Heart right ventricle (tissue), 16 donors: ENCODE data around the gene DCAF4. TPM values are rescaled to one million over a fixed set of nuclear protein-coding genes. Genes with fewer than 3 reads are reported as not detected.
A peak's percentile ranks its signal among the peaks of the same experiment; 100 is the strongest.

Experiments
- ATAC-seq, 8 donors: fragments of 200-7000 bp; cut with Tn5 transposase; one replicate each; pipeline ENCODE4 v1.9.1; 2020; ENCODE audit warnings: mild to moderate bottlenecking in 8 of 8, moderate library complexity in 8 of 8, moderate number of reproducible peaks in 1 of 8
- DNase-seq, 2 donors: peaks; one replicate each; pipeline ENCODE4 v3.0.0-alpha.2; 2020
- H3K27ac ChIP-seq, 10 donors: fragments of 200-600 bp; sonication (generic) in 2 of 10; one replicate each; pipeline versions ENCODE4 v1.5.0 to v1.8.0; 2020 to 2022; ENCODE audit warnings: mild to moderate bottlenecking in 3 of 10
- H3K27me3 ChIP-seq, 7 donors: fragments of 200-600 bp; one replicate each; pipeline ENCODE4 v1.8.0; 2021 to 2022; ENCODE audit warnings: mild to moderate bottlenecking in 2 of 7
- H3K36me3 ChIP-seq, 9 donors: fragments of 200-600 bp; sonication (generic) in 1 of 9; one replicate each; pipeline versions ENCODE4 v1.5.0 to v1.8.0; 2020 to 2022; ENCODE audit warnings: mild to moderate bottlenecking in 2 of 9
- H3K4me1 ChIP-seq, 9 donors: fragments of 200-600 bp; sonication (generic) in 1 of 9; one replicate each; pipeline versions ENCODE4 v1.5.0 to v1.8.0; 2020 to 2022; ENCODE audit warnings: mild to moderate bottlenecking in 4 of 9
- H3K4me3 ChIP-seq, 10 donors: fragments of 200-600 bp; sonication (generic) in 2 of 10; one replicate each; pipeline versions ENCODE4 v1.5.0 to v1.8.0; 2020 to 2022; ENCODE audit warnings: mild to moderate bottlenecking in 7 of 10, moderate library complexity in 2 of 10
- H3K9me3 ChIP-seq, 11 donors: fragments of 200-600 bp in 10 of 11; sonication (generic) in 2 of 11; one replicate each; pipeline versions ENCODE4 v1.5.0 to v1.8.0; 2013 to 2022; ENCODE audit warnings: mild to moderate bottlenecking in 2 of 11, control low read depth in 1 of 11, moderate library complexity in 1 of 11
- CTCF ChIP-seq, 9 donors: fragments of 200-600 bp; sonication (generic) in 2 of 9; IDR thresholded peaks; one replicate each; pipeline versions ENCODE4 v1.5.0 to v1.8.0; 2021 to 2022; ENCODE audit warnings: antibody characterized with exemption in 9 of 9, mild to moderate bottlenecking in 5 of 9, moderate library complexity in 1 of 9
- WGBS, 2 donors: extraction: QIAGEN DNeasy Blood & Tissue Kit; methylation state at CpG; one replicate each; pipeline ENCODE4 v1.1.7; 2013; ENCODE audit warnings: inconsistent platforms in 1 of 2; 5-methylcytosine and 5-hydroxymethylcytosine counted together
- intact Hi-C, 10 donors: fragments of 100-400 bp; cut with DNase I; formaldehyde crosslinking; loops; one replicate each; pipeline versions ENCODE4 v1.11.1 to v1.14.2; 2022
- polyA plus RNA-seq, 2 donors: library from polyadenylated mRNA; stranded (reverse); fragments of 200-250 nt; gene quantifications; one replicate each; pipeline ENCODE4 v1.2.3, GENCODE V29; 2013
- total RNA-seq, 10 donors: library from RNA; stranded (reverse); fragmentation: NEBNext Ultra II Directional in 3 of 10; extraction: Animal tissue kit (Norgen Biotek cat#: 25700) in 3 of 10; gene quantifications; one replicate each; pipeline versions ENCODE4 v1.2.1 to v1.2.4, GENCODE V29; 2021 to 2023
- donor health status: Arrhythmogenic right ventricular cardiomyopathy.
- donor health status: ischemic (EF 13 %, LVEDD 7.1; RV severe dilation, severe dysfunction).
- donor health status: healthy with polysubstance abuse.
- donor health status: DM: no; HTN: yes; CAD: no.
- donor health status: DM: no; HTN: no; CAD: no.
- donor health status: ischemic (EF 25% LVEDD 6.9; RV normal size, moderate dysfunction).
- donor health status: ischemic (EF 25% LVEDD 5.7; RV mildly dilated, moderate dysfunction).
- donor health status: healthy.
- donor health status: DM: yes; HTN: yes; CAD: no.
- donor health status: Ischemic cardiomyopathy.
- donor health status: ischemic (EF 35%, LVEDD 5.7; RV mildly dilated, moderate dysfunction).
- donor health status: nonischemic (EF 11% LVEDD 7.7; RV severe dilation, severe dysfunction).
- donor health status: DM: yes; HTN: yes; CAD: no.
- donor health status: PGD.
- donor health status: ischemic (EF 29% LVEDD 5.4; RV normal size, mild dysfunction).
- donor health status: nonischemic (EF 23%, LVEDD 6.1; RV moderate dilation, normal function).

DCAF4 gene
- total and polyA plus RNA-seq, 12 donors, result 2.2 to 8.9 (median 6.4) TPM

GRCh38 chr14:72882463-72882862, 43.8 kb upstream of the DCAF4 start:
- TF ChIP-seq CTCF (IDR thresholded peaks at IDR 0.05), result no peak
- peaks cover 0 to 7% (median 0%) of the 10 kb centered on the region in 11 donors for H3K9me3 ChIP-seq
- no peaks in the 10 kb centered on the region for H3K27me3 ChIP-seq
- intact Hi-C loops, result no loop called here
- WGBS, 2 donors, result 56 to 65% methylated on average over 7 of the region's 7 CpGs
- H3K4me3 ChIP-seq, result no peak overlapping the region
- ATAC-seq, result no peak
- H3K4me1 ChIP-seq, result peaks cover 0 to 55% (median 15%) of the 10 kb centered on the region in 9 donors
- H3K36me3 ChIP-seq, result peaks cover 0 to 5% (median 0%) of the 10 kb centered on the region in 9 donors
- peak overlapping the region in 1 of 10 donors; percentile 26 for H3K27ac ChIP-seq
- no peak for DNase-seq

- TF ChIP-seq CTCF (IDR thresholded peaks at IDR 0.05), result no peak
- ATAC-seq, result no peak
Measured at GRCh38 chr14:72883109-72883508, 43.2 kb upstream of the DCAF4 start.

GRCh38 chr14:72883961-72884360, 42.3 kb upstream of the DCAF4 start:
- H3K27ac ChIP-seq, result peak overlapping the region in 3 of 10 donors; percentile 23 to 46 (median 26)
- TF ChIP-seq CTCF (IDR thresholded peaks at IDR 0.05), result no peak
- no peak overlapping the region for H3K4me3 ChIP-seq
- H3K27me3 ChIP-seq, result peaks cover 0 to under 1% (median 0%) of the 10 kb centered on the region in 7 donors
- peaks cover 0 to 5% (median 0%) of the 10 kb centered on the region in 9 donors for H3K36me3 ChIP-seq
- peaks cover 0 to 52% (median 17%) of the 10 kb centered on the region in 9 donors for H3K4me1 ChIP-seq
- intact Hi-C loops, result no loop called here
- H3K9me3 ChIP-seq, result peaks cover 0 to 7% (median 0%) of the 10 kb centered on the region in 11 donors
- 40 to 41% methylated on average over 4 of the region's 4 CpGs for WGBS, 2 donors
- no peak for DNase-seq
- ATAC-seq, result peak in 4 of 8 donors; percentile 5 to 32 (median 16)

More at GRCh38 chr14:72883109-72883508, 43.2 kb upstream of the DCAF4 start:
- H3K4me1 ChIP-seq, result peaks cover 0 to 52% (median 17%) of the 10 kb centered on the region in 9 donors
- peaks cover 0 to 7% (median 0%) of the 10 kb centered on the region in 11 donors for H3K9me3 ChIP-seq
- no peaks in the 10 kb centered on the region for H3K27me3 ChIP-seq
- no peak overlapping the region for H3K4me3 ChIP-seq
- H3K36me3 ChIP-seq, result peaks cover 0 to 5% (median 0%) of the 10 kb centered on the region in 9 donors
- intact Hi-C loops, result no loop called here
- H3K27ac ChIP-seq, result peak overlapping the region in 2 of 10 donors; percentile 23 to 46
- no peak for DNase-seq
- WGBS, 2 donors, result 95 to 100% methylated on average over 2 of the region's 2 CpGs

- peaks cover 0 to 5% (median 0%) of the 10 kb centered on the region in 7 donors for H3K27me3 ChIP-seq
- H3K27ac ChIP-seq, result peak overlapping the region in 2 of 10 donors; percentile 6 to 23
- H3K36me3 ChIP-seq, result peaks cover 0 to 2% (median 0%) of the 10 kb centered on the region in 9 donors
- peaks cover 0 to 7% (median 0%) of the 10 kb centered on the region in 11 donors for H3K9me3 ChIP-seq
- no peak for DNase-seq
- no peak overlapping the region for H3K4me3 ChIP-seq
- intact Hi-C loops, result no loop called here
- peaks cover 0 to 51% (median 17%) of the 10 kb centered on the region in 9 donors for H3K4me1 ChIP-seq
- 49 to 56% methylated on average over 4 of the region's 4 CpGs for WGBS, 2 donors
- no peak for ATAC-seq
- no peak for TF ChIP-seq CTCF (IDR thresholded peaks at IDR 0.05)
Measured at GRCh38 chr14:72884386-72884785, 41.9 kb upstream of the DCAF4 start.
